CD1c-positive myeloid dendritic cell (primary cell): ENCODE data around the gene SLC35A4.
"Not testable (repeated sequence)": the region's sequence is repeated elsewhere in the genome, so short reads cannot be mapped to it uniquely, and the experiment has no call there.

Source experiments
- DNase-seq: peaks from one replicate; pipeline ENCODE4 v3.0.0-alpha.2; 2016; ENCODE audit errors: extremely low spot score

SLC35A4 gene

GRCh38 chr5:140590861-140591260, 26.2 kb downstream of the SLC35A4 start:
- DNase-seq: no peak

- DNase-seq: peak; percentile 41
Measured at GRCh38 chr5:140591747-140592372, 27.2 kb downstream of the SLC35A4 start.

- DNase-seq: not testable (repeated sequence)
Measured at GRCh38 chr5:140593070-140593469, 28.4 kb downstream of the SLC35A4 start.

- DNase-seq: no peak
Measured at GRCh38 chr5:140594169-140594568, 29.5 kb downstream of the SLC35A4 start.

DNA sequence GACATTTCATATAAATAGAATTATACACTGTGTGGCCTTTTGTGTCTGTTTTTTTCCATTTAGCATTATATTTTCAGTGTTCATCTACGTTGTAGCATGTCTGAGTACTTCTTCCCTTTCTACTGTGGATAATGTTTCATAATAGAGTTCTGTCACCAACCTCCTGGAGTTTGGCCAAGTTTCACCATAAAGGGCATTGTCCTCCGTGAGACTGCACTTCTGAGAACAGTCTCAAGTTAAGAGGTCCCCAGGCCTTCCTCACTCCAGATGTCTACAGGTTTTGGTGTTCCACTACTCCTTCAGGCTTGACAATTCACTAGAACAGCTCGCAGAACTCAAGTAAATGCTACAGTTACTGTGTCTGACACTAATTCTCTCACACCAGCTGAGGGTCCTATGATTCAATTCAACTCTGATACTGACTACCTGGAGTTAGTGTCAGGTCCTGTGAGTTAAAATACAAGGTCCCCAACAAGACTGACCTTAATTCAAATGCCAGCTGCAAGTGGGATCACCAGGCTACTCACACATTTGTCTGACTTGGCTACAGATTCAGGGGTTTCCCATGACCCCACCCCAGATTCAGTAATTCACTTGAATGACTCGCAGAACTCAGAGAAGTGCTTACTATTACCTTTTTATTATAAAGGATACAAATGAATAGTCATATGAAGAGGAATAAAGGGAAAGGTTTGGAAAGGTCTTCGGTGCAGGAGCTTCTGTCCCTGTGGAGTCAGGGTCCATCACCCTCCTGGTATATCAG, 31.1 kb downstream of the SLC35A4 start:
- DNase-seq: peak; percentile 93

GRCh38 chr5:140596321-140596741, 31.7 kb downstream of the SLC35A4 start:
- DNase-seq: peak; percentile 23

DNA sequence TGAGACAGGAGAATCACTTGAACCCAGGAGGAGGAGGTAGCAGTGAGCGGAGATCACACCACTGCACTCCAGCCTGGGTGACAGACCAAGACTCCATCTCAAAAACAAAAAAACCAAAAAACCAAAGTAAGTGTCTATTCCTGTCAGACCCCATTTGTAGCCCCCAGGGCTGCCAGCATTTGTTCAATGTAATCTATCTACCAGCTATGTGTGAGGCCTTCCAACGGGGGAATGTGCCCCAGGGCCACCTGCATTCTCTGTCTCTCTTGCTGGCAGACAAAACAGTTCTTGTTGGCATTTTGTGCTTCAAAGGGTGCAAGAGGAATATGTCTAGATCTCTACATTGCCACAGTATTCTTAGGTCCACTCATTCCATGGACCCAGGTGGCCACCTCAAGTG, 34.2 kb downstream of the SLC35A4 start:
- no peak for DNase-seq

DNA sequence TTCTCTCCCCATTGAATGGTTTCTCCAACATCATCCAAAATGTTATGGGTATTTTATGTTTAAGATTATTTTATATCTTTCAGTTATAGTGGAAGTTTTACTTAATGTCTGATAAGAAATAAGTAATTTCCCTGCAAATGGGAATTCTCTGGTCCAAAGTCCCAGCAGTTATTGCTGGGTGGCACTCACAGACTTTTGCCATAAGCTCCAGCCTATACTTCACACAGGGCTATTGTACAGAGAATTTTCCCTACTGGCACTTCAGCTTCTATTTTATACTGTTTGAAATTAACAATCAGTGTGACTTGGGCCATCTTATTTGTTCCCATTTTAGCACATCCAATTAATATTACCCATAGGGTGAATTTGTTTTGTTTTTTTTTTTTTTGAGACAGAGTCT, 35.5 kb downstream of the SLC35A4 start:
- no peak for DNase-seq

- peak; percentile 86 for DNase-seq
Measured at GRCh38 chr5:140602147-140602546, 37.5 kb downstream of the SLC35A4 start.

DNA sequence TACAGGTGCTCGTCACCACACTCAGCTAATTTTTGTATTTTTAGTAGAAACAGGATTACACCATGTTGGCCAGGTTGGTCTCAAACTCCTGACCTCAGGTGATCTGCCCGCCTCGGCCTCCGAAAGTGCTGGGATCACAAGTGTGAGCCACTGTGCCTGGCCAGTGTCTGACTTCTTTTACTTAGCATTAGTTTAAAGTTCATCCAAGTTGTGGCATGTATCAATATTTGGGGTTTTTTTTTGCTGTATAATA, 38.7 kb downstream of the SLC35A4 start:
- DNase-seq: not testable (repeated sequence)

- peak; percentile 67 for DNase-seq
Measured at GRCh38 chr5:140603734-140604133, 39.1 kb downstream of the SLC35A4 start.

GRCh38 chr5:140605879-140606278, 41.3 kb downstream of the SLC35A4 start:
- no peak for DNase-seq

DNA sequence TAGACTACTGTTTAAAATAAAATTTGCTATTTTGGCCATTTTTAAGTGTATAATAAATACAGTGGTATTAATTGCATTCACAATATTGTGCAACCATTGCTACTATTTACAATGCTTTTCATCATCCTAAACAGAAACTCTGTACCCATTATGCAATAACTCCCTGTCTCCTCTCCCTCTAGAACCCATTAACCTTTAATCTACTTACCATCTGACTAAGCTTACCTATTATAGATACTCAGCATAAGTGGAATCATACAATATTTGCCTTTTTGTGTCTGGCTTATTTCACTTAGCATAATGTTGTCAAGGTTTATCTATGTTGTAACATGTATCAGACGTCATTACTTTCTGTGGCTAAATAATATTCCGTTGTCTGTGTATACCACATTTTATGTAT, 42.4 kb downstream of the SLC35A4 start:
- peak; percentile 35 for DNase-seq

DNA sequence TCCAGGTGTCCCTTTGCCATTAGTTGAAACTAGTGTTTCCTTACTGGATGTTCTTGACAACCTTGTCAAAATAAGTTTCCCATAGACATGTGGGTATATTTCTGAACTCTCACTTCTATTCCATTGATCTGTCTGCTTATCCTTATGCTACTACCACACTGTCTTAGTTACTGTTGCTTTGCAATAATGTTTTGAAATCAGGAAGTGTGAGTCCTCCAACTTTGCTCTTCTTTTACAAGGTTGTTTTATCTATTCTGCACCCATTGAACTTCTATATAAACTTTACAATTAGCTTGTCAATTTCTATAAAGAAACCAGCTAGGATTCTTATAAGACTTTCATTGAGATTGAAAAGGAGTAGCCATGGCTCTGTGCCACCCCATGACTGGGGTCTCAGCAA, 44.1 kb downstream of the SLC35A4 start:
- peak; percentile 12 for DNase-seq

DNA sequence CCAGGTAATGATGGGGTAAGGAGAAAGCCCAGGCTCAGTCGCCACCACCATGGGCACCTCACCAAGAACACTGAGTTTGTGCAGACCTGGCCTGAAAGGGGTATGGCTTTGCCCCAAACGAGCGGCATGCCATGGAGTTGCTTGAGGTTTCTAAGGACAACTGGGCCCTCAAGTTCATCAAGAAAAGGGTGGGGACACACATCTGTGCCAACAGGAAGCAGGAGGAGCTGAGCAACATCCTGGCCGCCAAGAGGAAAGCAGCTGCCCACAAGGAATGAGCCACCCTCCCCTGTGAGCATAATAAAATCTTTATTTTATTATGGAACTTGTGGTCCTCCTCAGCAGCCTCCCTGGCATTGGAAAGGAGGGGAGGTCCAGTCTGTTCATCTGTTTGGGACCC, 44.5 kb downstream of the SLC35A4 start:
- peak; percentile 58 for DNase-seq

DNA sequence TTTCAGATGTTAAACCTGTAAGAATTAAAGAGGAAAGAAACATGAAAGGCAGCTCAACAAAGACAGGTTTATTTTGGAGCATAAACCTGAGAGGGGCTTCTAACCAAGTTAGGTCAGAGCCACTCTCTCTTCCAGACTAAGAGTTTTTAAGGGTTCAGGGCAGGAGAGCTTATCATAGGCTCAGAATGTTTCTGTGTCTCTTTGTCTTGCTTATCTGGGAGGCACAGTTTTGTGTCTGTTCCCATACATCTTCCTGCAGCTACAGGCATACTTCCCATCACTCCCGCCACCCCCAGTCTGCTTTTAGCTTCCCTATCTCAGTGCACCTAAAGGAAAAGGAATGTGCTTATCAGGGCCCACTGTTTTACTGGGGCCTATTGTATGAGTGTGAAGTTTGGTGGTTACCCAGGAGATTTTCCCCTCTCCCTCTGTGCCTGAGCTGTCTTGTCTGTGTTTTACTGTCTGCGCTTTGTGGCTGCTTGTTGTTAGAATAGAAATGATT, 46.4 kb downstream of the SLC35A4 start:
- DNase-seq: peak; percentile 43
